ENCODE measurements around the gene PUS7. TPM values are rescaled to one million over a fixed set of nuclear protein-coding genes. Genes with fewer than 3 reads are reported as not detected.
"Not testable (repeated sequence)": the region's sequence is repeated elsewhere in the genome, so short reads cannot be mapped to it uniquely, and the experiment has no call there.

The PUS7 gene
- total and polyA plus RNA-seq, 2 experiments from 2014 or later = 16.0 to 39.3 TPM

GRCh38 chr7:105448181-105448580, 73.9 kb downstream of the PUS7 start:
- Histone ChIP-seq H3K4me1 (ENCODE audit: insufficient read depth) (no peaks in the 10 kb centered on the region), H2AFZ (no peak overlapping the region), H3K4me3 (no peak overlapping the region), H3K9ac (no peak overlapping the region), H3K4me2 (ENCODE audit: unreplicated experiment) (no peak overlapping the region), H3K27me3 (replicated peaks; ENCODE audit: insufficient read depth) (no peaks in the 10 kb centered on the region), H3K9me3 (ENCODE audit: low read depth) (no peaks in the 10 kb centered on the region), H3K79me2 (ENCODE audit: insufficient read depth) (no peaks in the 10 kb centered on the region), H3K36me3 (ENCODE audit: low read depth) (no peaks in the 10 kb centered on the region), H4K20me1 (ENCODE audit: insufficient read depth) (no peaks in the 10 kb centered on the region), H3F3A (ENCODE audit: insufficient read depth) (no peaks in the 10 kb centered on the region), H3K9me2 (ENCODE audit: insufficient read depth) (no peaks in the 10 kb centered on the region), H3K27ac (no peak overlapping the region)
- in situ Hi-C loops (cut with MboI) = no loop called here
- no peak for TF ChIP-seq EZH2phosphoT487 (IDR thresholded peaks at IDR 0.05; ENCODE audit: insufficient read depth, low read depth)
- TF ChIP-seq EZH2 (IDR thresholded peaks at IDR 0.05; ENCODE audit: insufficient read depth, poor library complexity, severe bottlenecking) = no peak
- 92% methylated on average over 7 to 8 of the region's 8 CpGs for WGBS, 2 experiments (ENCODE audit: low coverage in 1 of 2, low lambda C conversion rate in 2 of 2, missing lambda C conversion rate in 2 of 2)
- DNase-seq = no peak

DNA sequence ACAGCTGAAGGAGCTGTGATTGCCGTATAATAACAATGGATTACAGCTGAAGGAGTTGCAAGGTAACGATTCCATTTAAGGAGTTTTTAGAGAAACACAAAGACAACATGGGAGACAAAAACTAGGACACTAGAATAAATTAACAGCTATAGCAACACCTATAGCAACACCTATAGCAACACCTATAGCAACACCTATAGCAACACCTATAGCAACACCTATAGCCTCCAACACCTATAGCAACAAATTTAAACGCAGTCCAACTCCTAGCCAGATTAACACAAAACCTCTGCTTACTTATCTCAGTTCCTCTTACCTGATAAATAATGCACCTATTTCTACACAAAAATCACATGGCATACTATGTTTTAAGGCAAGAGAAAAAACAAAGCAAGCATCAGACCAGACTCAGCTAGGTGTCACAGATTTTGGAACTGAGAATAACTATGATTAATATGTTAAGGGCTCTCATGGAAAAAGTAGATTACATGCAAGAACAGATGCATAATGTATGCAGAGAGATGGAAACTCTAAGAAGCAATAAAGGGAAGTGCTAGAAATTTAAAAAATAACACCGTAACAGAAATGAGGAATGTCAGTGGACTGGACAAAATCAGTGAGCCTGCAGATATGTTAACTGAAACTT, 77.6 kb downstream of the PUS7 start:
- no peak overlapping the region for H3K4me3 ChIP-seq
- in situ Hi-C loops (cut with MboI) = no loop called here
- H3K79me2 ChIP-seq (ENCODE audit: insufficient read depth) = no peaks in the 10 kb centered on the region
- no peak for DNase-seq
- H3K9me3 ChIP-seq (ENCODE audit: low read depth) = no peaks in the 10 kb centered on the region
- no peaks in the 10 kb centered on the region for H3K36me3 ChIP-seq (ENCODE audit: low read depth)
- H3K4me1 ChIP-seq (ENCODE audit: insufficient read depth) = no peaks in the 10 kb centered on the region
- TF ChIP-seq EZH2phosphoT487 (IDR thresholded peaks at IDR 0.05; ENCODE audit: insufficient read depth, low read depth) (no peak), EZH2 (IDR thresholded peaks at IDR 0.05; ENCODE audit: insufficient read depth, poor library complexity, severe bottlenecking) (no peak)
- no peak overlapping the region for H3K9ac ChIP-seq
- H3K27ac ChIP-seq = no peak overlapping the region
- H3K9me2 ChIP-seq (ENCODE audit: insufficient read depth) = no peaks in the 10 kb centered on the region
- no peak overlapping the region for H2AFZ ChIP-seq
- H3K27me3 ChIP-seq (replicated peaks; ENCODE audit: insufficient read depth) = no peaks in the 10 kb centered on the region
- H4K20me1 ChIP-seq (ENCODE audit: insufficient read depth) = no peaks in the 10 kb centered on the region
- WGBS, 2 experiments (ENCODE audit: low coverage in 1 of 2, low lambda C conversion rate in 2 of 2, missing lambda C conversion rate in 2 of 2) = 97 to 98% methylated on average over 4 of the region's 4 CpGs
- H3K4me2 ChIP-seq (ENCODE audit: unreplicated experiment) = no peak overlapping the region
- peaks cover 6% of the 10 kb centered on the region; the same call in 1 of the 2 replicates for H3F3A ChIP-seq (ENCODE audit: insufficient read depth)

DNA sequence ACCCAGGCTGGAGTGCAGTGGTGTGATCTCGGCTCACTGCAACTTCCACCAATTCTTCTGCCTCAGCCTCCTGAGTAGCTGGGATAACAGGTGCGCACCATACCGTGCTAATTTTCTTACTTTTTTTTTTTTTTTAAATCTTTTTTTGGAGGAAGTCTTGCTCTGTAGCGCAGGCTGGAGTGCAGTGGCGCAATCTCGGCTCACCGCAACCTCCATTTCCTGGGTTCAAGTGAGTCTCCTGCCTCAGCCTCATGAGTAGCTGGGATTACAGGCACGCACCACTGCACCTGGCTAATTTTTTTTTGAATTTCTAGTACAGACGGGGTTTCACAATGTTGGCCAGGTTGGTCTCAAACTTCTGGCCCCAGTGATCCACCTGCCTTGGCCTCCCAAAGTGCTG, 79.9 kb downstream of the PUS7 start:
- H3K36me3 ChIP-seq (ENCODE audit: low read depth); in situ Hi-C loops (cut with MboI); H3K27me3 ChIP-seq (replicated peaks; ENCODE audit: insufficient read depth); H3K9me2 ChIP-seq (ENCODE audit: insufficient read depth); H3K4me2 ChIP-seq (ENCODE audit: unreplicated experiment); H2AFZ ChIP-seq; H3K9ac ChIP-seq; H4K20me1 ChIP-seq (ENCODE audit: insufficient read depth); H3K79me2 ChIP-seq (ENCODE audit: insufficient read depth); H3K27ac ChIP-seq; DNase-seq; H3K4me1 ChIP-seq (ENCODE audit: insufficient read depth); H3K9me3 ChIP-seq (ENCODE audit: low read depth); H3K4me3 ChIP-seq: not testable (repeated sequence)
- H3F3A ChIP-seq (ENCODE audit: insufficient read depth) = peaks cover 21% of the 10 kb centered on the region; the same call in 1 of the 2 replicates
- 94% methylated on average over 9 of the region's 9 CpGs for WGBS, 2 experiments (ENCODE audit: low coverage in 1 of 2, low lambda C conversion rate in 2 of 2, missing lambda C conversion rate in 2 of 2)

- TF ChIP-seq EZH2phosphoT487 (IDR thresholded peaks at IDR 0.05; ENCODE audit: insufficient read depth, low read depth) = no peak
- TF ChIP-seq EZH2 (IDR thresholded peaks at IDR 0.05; ENCODE audit: insufficient read depth, poor library complexity, severe bottlenecking) = no peak
- Histone ChIP-seq H3K79me2 (ENCODE audit: insufficient read depth) (no peaks in the 10 kb centered on the region), H2AFZ (peak overlapping the region; percentile 54), H3K4me3 (no peak overlapping the region), H3K9ac (no peak overlapping the region), H3K4me1 (ENCODE audit: insufficient read depth) (peaks cover 9% of the 10 kb centered on the region), H3K36me3 (ENCODE audit: low read depth) (no peaks in the 10 kb centered on the region), H3F3A (ENCODE audit: insufficient read depth) (peaks cover 21% of the 10 kb centered on the region; the same call in 1 of the 2 replicates), H3K9me2 (ENCODE audit: insufficient read depth) (no peaks in the 10 kb centered on the region), H3K27ac (peak overlapping the region; percentile 47), H3K4me2 (ENCODE audit: unreplicated experiment) (peak overlapping the region; percentile 40), H4K20me1 (ENCODE audit: insufficient read depth) (no peaks in the 10 kb centered on the region), H3K9me3 (ENCODE audit: low read depth) (no peaks in the 10 kb centered on the region), H3K27me3 (replicated peaks; ENCODE audit: insufficient read depth) (no peaks in the 10 kb centered on the region)
- in situ Hi-C loops (cut with MboI) = no loop called here
- peak; percentile 91 for DNase-seq
- 84 to 86% methylated on average over 9 of the region's 9 CpGs for WGBS, 2 experiments (ENCODE audit: low coverage in 1 of 2, low lambda C conversion rate in 2 of 2, missing lambda C conversion rate in 2 of 2)
Observed at GRCh38 chr7:105439174-105439893, 82.7 kb downstream of the PUS7 start.
